Measurements from ENCODE around the gene PRKCA. TPM values are rescaled to one million over a fixed set of nuclear protein-coding genes. Genes with fewer than 3 reads are reported as not detected.
A peak's percentile ranks its signal among the peaks of the same experiment; 100 is the strongest.

PRKCA gene
- total and polyA plus RNA-seq, 4 donors = 3.0 to 14.1 (median 5.4) TPM

- TF ChIP-seq GABPA (IDR thresholded peaks at IDR 0.05 in 1 of 2, conservative IDR thresholded peaks at IDR 0.05 in 1 of 2) (no peak), REST (IDR thresholded peaks at IDR 0.05) (no peak), HNF4A (conservative IDR thresholded peaks at IDR 0.05) (no peak)
- WGBS = 92% methylated on average over 10 of the region's 10 CpGs
Measured at GRCh38 chr17:66423056-66423955, 120.9 kb downstream of the PRKCA start.

GRCh38 chr17:66425756-66426396 lies 123.5 kb downstream of the PRKCA start:
- H3K9me3 ChIP-seq (ENCODE audit: control insufficient read depth in 4 of 4, low read length in 3 of 4) = no peaks in the 10 kb centered on the region
- no peak for DNase-seq (ENCODE audit: low spot score)
- no peak overlapping the region for H3K9ac ChIP-seq (ENCODE audit: low read depth in 1 of 2, low read length in 2 of 2)
- H3K4me1 ChIP-seq (ENCODE audit: control insufficient read depth in 4 of 4, insufficient read depth in 4 of 4, low read length in 3 of 4) = peaks cover 0 to 26% (median 6%) of the 10 kb centered on the region in 4 donors
- H3K4me3 ChIP-seq (ENCODE audit: low read depth in 1 of 3, low read length in 3 of 3) = no peak overlapping the region
- H3K36me3 ChIP-seq (ENCODE audit: control insufficient read depth in 4 of 4, insufficient read depth in 3 of 4, low read depth in 1 of 4, low read length in 3 of 4) = no peaks in the 10 kb centered on the region
- no peaks in the 10 kb centered on the region for H3K27me3 ChIP-seq (ENCODE audit: control insufficient read depth in 4 of 4, insufficient read depth in 4 of 4, low read length in 3 of 4)
- TF ChIP-seq GABPA (IDR thresholded peaks at IDR 0.05 in 1 of 2, conservative IDR thresholded peaks at IDR 0.05 in 1 of 2) (no peak), MAX (IDR thresholded peaks at IDR 0.05) (no peak)
- WGBS = 88% methylated on average over 12 of the region's 12 CpGs
- H3K27ac ChIP-seq (ENCODE audit: low read depth in 1 of 2, low read length in 2 of 2) = peak overlapping the region; percentile 3 to 11

More at GRCh38 chr17:66423056-66423955, 120.9 kb downstream of the PRKCA start:
- Histone ChIP-seq H3K27me3 (ENCODE audit: control insufficient read depth in 4 of 4, insufficient read depth in 4 of 4, low read length in 3 of 4) (no peaks in the 10 kb centered on the region), H3K4me1 (ENCODE audit: control insufficient read depth in 4 of 4, insufficient read depth in 4 of 4, low read length in 3 of 4) (peaks cover 0 to 24% (median 5%) of the 10 kb centered on the region in 4 donors), H3K4me3 (ENCODE audit: low read depth in 1 of 3, low read length in 3 of 3) (no peak overlapping the region), H3K36me3 (ENCODE audit: control insufficient read depth in 4 of 4, insufficient read depth in 3 of 4, low read depth in 1 of 4, low read length in 3 of 4) (no peaks in the 10 kb centered on the region), H3K9ac (ENCODE audit: low read depth in 1 of 2, low read length in 2 of 2) (no peak overlapping the region), H3K27ac (ENCODE audit: low read depth in 1 of 2, low read length in 2 of 2) (no peak overlapping the region), H3K9me3 (ENCODE audit: control insufficient read depth in 4 of 4, low read length in 3 of 4) (no peaks in the 10 kb centered on the region)
- DNase-seq (ENCODE audit: low spot score) = no peak

- Histone ChIP-seq H3K27ac (ENCODE audit: low read depth in 1 of 2, low read length in 2 of 2) (no peak overlapping the region), H3K4me1 (ENCODE audit: control insufficient read depth in 4 of 4, insufficient read depth in 4 of 4, low read length in 3 of 4) (peaks cover 0 to 28% (median 6%) of the 10 kb centered on the region in 4 donors), H3K36me3 (ENCODE audit: control insufficient read depth in 4 of 4, insufficient read depth in 3 of 4, low read depth in 1 of 4, low read length in 3 of 4) (no peaks in the 10 kb centered on the region), H3K4me3 (ENCODE audit: low read depth in 1 of 3, low read length in 3 of 3) (no peak overlapping the region), H3K9me3 (ENCODE audit: control insufficient read depth in 4 of 4, low read length in 3 of 4) (no peaks in the 10 kb centered on the region), H3K9ac (ENCODE audit: low read depth in 1 of 2, low read length in 2 of 2) (no peak overlapping the region), H3K27me3 (ENCODE audit: control insufficient read depth in 4 of 4, insufficient read depth in 4 of 4, low read length in 3 of 4) (no peaks in the 10 kb centered on the region)
- 69% methylated on average over 6 of the region's 6 CpGs for WGBS
- DNase-seq (ENCODE audit: low spot score) = no peak
- TF ChIP-seq JUND (IDR thresholded peaks at IDR 0.05) (no peak), EGR1 (IDR thresholded peaks at IDR 0.05; ENCODE audit: low read depth in 2 of 2) (no peak), GABPA (IDR thresholded peaks at IDR 0.05 in 1 of 2, conservative IDR thresholded peaks at IDR 0.05 in 1 of 2) (peak in 1 of 2 donors; percentile 35), REST (IDR thresholded peaks at IDR 0.05) (no peak), FOXA1 (IDR thresholded peaks at IDR 0.05) (no peak), RXRA (IDR thresholded peaks at IDR 0.05) (peak in 1 of 2 donors; percentile 20), ATF3 (IDR thresholded peaks at IDR 0.05) (no peak), TAF1 (conservative IDR thresholded peaks at IDR 0.05) (no peak), CTCF (IDR thresholded peaks at IDR 0.05; ENCODE audit: low read depth, low read length, missing input control) (peak; percentile 37), HNF4A (conservative IDR thresholded peaks at IDR 0.05) (peak; percentile 8 to 28), YY1 (IDR thresholded peaks at IDR 0.05) (no peak), NR2F2 (IDR thresholded peaks at IDR 0.05) (no peak), HNF4G (IDR thresholded peaks at IDR 0.05) (no peak)
Measured at GRCh38 chr17:66426397-66427033, 124.1 kb downstream of the PRKCA start.

Data from liver (tissue), 9 donors.